ENCODE results near the gene RET.

- TF ChIP-seq ZNF274 (IDR thresholded peaks at IDR 0.05; ENCODE audit: low read depth, low read length) (no peak), YY1 (IDR thresholded peaks at IDR 0.05; ENCODE audit: insufficient read depth, insufficient read length) (no peak)
Observed at GRCh38 chr10:43073191-43073590, 3.7 kb upstream of the RET start.
